ENCODE data around the gene GZMM. TPM values are rescaled to one million over a fixed set of nuclear protein-coding genes. Genes with fewer than 3 reads are reported as not detected.

GZMM gene
- total RNA-seq, 4 donors from 2014 or later: 0.88 TPM; not detected in 3

- TF ChIP-seq, protein P1, sequence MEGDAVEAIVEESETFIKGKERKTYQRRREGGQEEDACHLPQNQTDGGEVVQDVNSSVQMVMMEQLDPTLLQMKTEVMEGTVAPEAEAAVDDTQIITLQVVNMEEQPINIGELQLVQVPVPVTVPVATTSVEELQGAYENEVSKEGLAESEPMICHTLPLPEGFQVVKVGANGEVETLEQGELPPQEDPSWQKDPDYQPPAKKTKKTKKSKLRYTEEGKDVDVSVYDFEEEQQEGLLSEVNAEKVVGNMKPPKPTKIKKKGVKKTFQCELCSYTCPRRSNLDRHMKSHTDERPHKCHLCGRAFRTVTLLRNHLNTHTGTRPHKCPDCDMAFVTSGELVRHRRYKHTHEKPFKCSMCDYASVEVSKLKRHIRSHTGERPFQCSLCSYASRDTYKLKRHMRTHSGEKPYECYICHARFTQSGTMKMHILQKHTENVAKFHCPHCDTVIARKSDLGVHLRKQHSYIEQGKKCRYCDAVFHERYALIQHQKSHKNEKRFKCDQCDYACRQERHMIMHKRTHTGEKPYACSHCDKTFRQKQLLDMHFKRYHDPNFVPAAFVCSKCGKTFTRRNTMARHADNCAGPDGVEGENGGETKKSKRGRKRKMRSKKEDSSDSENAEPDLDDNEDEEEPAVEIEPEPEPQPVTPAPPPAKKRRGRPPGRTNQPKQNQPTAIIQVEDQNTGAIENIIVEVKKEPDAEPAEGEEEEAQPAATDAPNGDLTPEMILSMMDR (IDR thresholded peaks at IDR 0.05; ENCODE audit: low read depth): no peak
Observed at GRCh38 chr19:589693-590395, 46.0 kb downstream of the GZMM start, which contains the start of gene HCN2. TSS of gene HCN2 (plus strand) at chr19:589881. CDS start at chr19:589946, 65 bp downstream.

- TF ChIP-seq, protein P1 (IDR thresholded peaks at IDR 0.05; ENCODE audit: low read depth): no peak
Observed at GRCh38 chr19:590396-590745, 46.5 kb downstream of the GZMM start.

- TF ChIP-seq, protein P1 (IDR thresholded peaks at IDR 0.05; ENCODE audit: low read depth): no peak
Observed at GRCh38 chr19:590750-591098, 46.9 kb downstream of the GZMM start.

DNA sequence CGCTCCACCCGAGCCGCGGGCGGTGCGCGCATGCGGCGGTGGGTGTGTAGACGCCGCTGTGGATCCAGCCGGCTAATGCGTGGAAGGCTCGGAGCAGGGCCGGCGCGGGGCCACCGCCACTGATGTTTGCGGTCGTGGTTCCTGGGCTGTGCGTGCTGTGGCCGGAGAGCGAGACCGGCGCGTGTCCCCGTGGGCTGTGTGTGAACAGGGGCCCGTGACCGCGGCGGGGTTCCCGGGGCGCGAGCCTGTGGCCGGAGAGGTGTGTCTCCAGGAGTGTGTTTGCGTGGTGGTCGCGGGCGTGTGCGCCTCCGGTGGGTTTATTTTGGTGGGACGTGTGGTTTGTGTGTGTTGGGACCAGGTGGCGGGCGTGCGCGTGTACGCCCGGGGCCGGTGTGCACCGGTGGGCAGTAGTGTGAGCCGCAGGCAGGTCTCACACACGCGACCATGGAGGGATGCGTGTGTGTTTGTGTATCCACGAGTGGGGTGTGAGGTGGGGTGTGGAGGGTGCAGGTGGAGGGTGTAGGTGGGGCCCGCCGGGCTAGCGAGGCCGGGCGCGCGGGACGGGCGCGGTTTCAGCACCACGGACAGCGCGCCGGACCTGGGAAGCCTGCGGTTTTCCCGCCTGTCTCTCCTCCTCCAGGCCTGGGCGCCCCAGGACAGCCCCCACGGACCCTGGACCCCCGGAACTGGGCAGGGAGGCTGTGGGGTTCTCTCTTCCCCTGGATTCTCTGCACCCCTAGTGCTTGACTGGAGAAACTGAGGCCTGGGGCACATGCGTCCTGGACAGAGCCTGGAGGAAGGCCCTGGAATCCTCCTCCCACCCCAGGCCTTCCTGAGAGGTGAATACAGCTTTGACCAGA, 47.5 kb downstream of the GZMM start:
- TF ChIP-seq, protein P1 (IDR thresholded peaks at IDR 0.05; ENCODE audit: low read depth): no peak

DNA sequence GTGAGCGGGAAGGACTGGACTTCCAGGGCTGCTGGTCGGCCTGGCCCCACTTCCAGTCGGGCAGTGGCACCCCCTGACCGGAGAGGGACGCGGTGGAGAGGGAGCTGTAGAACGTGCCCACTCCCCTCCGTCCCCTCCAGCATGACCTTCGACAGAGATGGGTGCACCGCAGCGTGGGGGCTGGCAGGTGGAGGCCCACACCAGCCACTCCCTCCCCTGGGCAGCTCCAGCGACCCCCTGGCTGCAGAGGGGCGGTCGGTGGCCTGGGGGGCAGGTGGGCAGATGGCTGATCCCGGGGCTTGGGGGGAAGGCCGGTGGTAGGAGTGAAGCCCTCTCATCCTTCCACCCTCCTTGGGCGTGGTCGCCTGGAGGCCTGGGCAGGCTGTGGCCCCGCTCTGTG, 48.2 kb downstream of the GZMM start:
- TF ChIP-seq, protein P1 (IDR thresholded peaks at IDR 0.05; ENCODE audit: low read depth): no peak

GRCh38 chr19:593055-593454, 49.2 kb downstream of the GZMM start:
- TF ChIP-seq, protein P1 (IDR thresholded peaks at IDR 0.05; ENCODE audit: low read depth): no peak

DNA sequence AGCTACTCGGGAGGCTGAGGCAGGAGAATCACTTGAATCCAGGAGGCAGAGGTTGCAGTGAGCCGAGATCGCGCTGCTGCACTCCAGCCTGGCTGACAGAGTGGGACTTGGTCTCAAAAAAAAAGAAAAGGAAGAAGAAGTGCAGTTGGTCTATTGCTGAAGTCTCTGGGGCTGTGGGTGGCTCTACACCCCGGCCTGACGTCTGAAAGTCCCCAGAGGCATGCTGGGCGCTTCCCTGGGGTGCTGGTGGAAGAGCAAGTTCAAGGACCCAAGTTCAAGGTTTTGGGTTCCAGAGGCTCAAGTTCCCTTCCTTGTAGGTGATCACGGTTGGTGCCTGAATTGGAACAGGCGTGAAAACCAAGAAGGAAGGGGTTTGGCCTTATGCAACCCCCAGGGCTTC, 49.7 kb downstream of the GZMM start:
- TF ChIP-seq, protein P1 (IDR thresholded peaks at IDR 0.05; ENCODE audit: low read depth): no peak

Data from subcutaneous adipose tissue (tissue), 4 donors.